ENCODE data around the gene UCK1.

The UCK1 gene

GRCh38 chr9:131546336-131547084, 15.4 kb upstream of the UCK1 start:
- TF ChIP-seq CTCF (IDR thresholded peaks at IDR 0.05; ENCODE audit: insufficient read depth, missing control alignments): no peak
- DNase-seq (ENCODE audit: insufficient read length, low spot score): no peak
- no peak for FAIRE-seq

GRCh38 chr9:131545786-131546335, 14.8 kb upstream of the UCK1 start:
- DNase-seq (ENCODE audit: insufficient read length, low spot score): no peak
- no peak for FAIRE-seq
- no peak for TF ChIP-seq CTCF (IDR thresholded peaks at IDR 0.05; ENCODE audit: insufficient read depth, missing control alignments)

- TF ChIP-seq CTCF (IDR thresholded peaks at IDR 0.05; ENCODE audit: insufficient read depth, missing control alignments): no peak
- FAIRE-seq (no peak), DNase-seq (ENCODE audit: insufficient read length, low spot score) (no peak)
These were observed 14.1 kb upstream of the UCK1 start, which contains the start of gene PRRT1B for GRCh38 chr9:131545003-131545785. Gene PRRT1B, plus strand, starts transcription at chr9:131545523. Its CDS starts 93 bp downstream, at chr9:131545616.

- FAIRE-seq (no peak), DNase-seq (ENCODE audit: insufficient read length, low spot score) (no peak)
- TF ChIP-seq CTCF (IDR thresholded peaks at IDR 0.05; ENCODE audit: insufficient read depth, missing control alignments): no peak
These were observed 12.1 kb upstream of the UCK1 start for GRCh38 chr9:131543141-131543540.

GRCh38 chr9:131539223-131539923, 8.3 kb upstream of the UCK1 start:
- no peak for FAIRE-seq
- no peak for DNase-seq (ENCODE audit: insufficient read length, low spot score)
- TF ChIP-seq CTCF (IDR thresholded peaks at IDR 0.05; ENCODE audit: insufficient read depth, missing control alignments): no peak

- FAIRE-seq (no peak), DNase-seq (ENCODE audit: insufficient read length, low spot score) (no peak)
- no peak for TF ChIP-seq CTCF (IDR thresholded peaks at IDR 0.05; ENCODE audit: insufficient read depth, missing control alignments)
These were observed 6.9 kb upstream of the UCK1 start for GRCh38 chr9:131537946-131538345.
